Cardiac muscle cell (in vitro differentiated cells and primary cell): ENCODE measurements around the gene TMSB15A. TPM values are rescaled to one million over a fixed set of nuclear protein-coding genes. Genes with fewer than 3 reads are reported as not detected.

ENCODE experiments used
- polyA plus RNA-seq: library from polyadenylated mRNA; unstranded; fragments of >200 nt; fragmentation: Nextera tagmentation; extraction: Ambion mirVana; gene quantifications from 2 replicates; pipeline ENCODE4 v1.2.1, GENCODE V29; 2016
- total RNA-seq: library from RNA; depleted of rRNA; stranded (reverse); fragments of >200 nt; gene quantifications from 2 replicates; pipeline ENCODE4 v1.2.3, GENCODE V29; 2016

The TMSB15A gene
- total and polyA plus RNA-seq, 2 experiments from 2014 or later, result 13.2 to 36.7 TPM

Other genes with a start within 250 kb of the TMSB15A start
- not detected in 2 replicates for gene NXF2B, start 76.7 kb downstream of the TMSB15A start, total RNA-seq
- 0.23 TPM in 1 of 2 replicates, not detected in the other for gene NXF2B, start 76.7 kb downstream of the TMSB15A start, polyA plus RNA-seq
- 0.24 TPM in 1 of 2 replicates, not detected in the other for gene TCP11X2, start 44.9 kb downstream of the TMSB15A start, total RNA-seq
- gene TCP11X2, start 44.9 kb downstream of the TMSB15A start, polyA plus RNA-seq, result not detected in 2 replicates
- 23.9 and 31.3 TPM in 2 replicates for gene ARMCX5, start 82.8 kb upstream of the TMSB15A start, total RNA-seq
- gene ARMCX5, start 82.8 kb upstream of the TMSB15A start, polyA plus RNA-seq, result 10.0 and 14.0 TPM in 2 replicates
- 3.2 and 8.7 TPM in 2 replicates for gene GPRASP1, start 134.7 kb upstream of the TMSB15A start, total RNA-seq
- gene GPRASP1, start 134.7 kb upstream of the TMSB15A start, polyA plus RNA-seq, result 4.2 and 9.3 TPM in 2 replicates
- 36.7 and 42.7 TPM in 2 replicates for gene GPRASP2, start 195.7 kb upstream of the TMSB15A start, total RNA-seq
- gene GPRASP2, start 195.7 kb upstream of the TMSB15A start, polyA plus RNA-seq, result 23.8 and 34.1 TPM in 2 replicates
- 5.2 and 12.7 TPM in 2 replicates for gene GPRASP3, start 204.0 kb upstream of the TMSB15A start, total RNA-seq
- gene GPRASP3, start 204.0 kb upstream of the TMSB15A start, polyA plus RNA-seq, result 8.9 and 9.6 TPM in 2 replicates